GM12874 (cell line): Measurements from ENCODE around the gene DENND4B.
A peak's percentile ranks its signal among the peaks of the same experiment; 100 is the strongest.

ENCODE experiments used
- CTCF ChIP-seq: IDR thresholded peaks from 2 replicates; pipeline ENCODE4 v1.5.1; 2011; ENCODE audit warnings: low read depth, mild to moderate bottlenecking, control low read depth, low read length, moderate library complexity; ENCODE audit not compliant: insufficient read depth

Gene DENND4B

GRCh38 chr1:153922972-153923925 lies 23.3 kb downstream of the DENND4B start, which contains the start of gene GATAD2B:
Gene GATAD2B (minus strand): TSS chr1:153922972. CDS start chr1:153828347, 94,625 bp downstream.
- TF ChIP-seq CTCF = no peak

DNA sequence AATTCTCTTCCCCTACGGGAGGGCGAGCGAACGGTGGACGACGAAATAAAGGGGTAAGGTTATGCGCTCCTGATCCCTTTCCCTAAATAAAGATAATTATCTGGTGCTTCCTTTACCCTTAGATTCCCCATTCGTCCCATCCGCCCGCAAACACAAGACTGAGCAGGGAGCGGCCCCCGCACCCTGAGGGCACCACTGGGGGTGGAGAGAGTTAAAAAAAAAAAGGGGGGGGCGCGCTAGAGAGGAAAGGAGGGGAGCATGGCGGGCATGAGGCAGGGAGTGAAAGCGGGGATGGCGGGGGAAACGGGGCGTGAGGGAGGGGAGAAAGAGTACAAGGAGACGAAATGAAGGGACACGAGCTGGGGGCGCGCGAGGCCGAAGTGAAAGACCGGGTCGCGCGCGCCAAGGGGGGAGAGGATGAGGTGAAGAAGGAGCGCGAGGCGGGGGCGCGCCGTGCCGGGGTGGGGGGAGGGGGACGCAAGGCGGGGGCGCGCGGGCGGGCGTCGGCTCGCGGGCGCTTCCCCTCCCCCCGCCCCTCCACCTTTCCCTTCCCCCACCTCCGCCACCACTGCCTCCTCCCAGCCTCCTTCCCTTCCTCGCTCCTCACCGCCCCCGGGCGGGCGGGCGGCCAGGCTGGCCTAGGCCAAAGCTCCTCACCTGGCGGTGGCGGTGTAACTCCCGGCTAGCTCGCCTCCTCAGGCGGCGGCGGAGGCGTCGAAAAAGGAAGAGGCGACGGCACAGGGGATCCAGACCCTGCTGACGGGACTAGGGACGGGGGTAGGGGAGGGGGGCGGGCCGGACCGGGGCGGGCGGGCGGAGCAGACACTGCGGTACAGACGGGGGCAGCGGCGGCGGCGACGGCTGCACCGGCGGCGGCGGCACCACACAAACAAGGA lies 24.2 kb downstream of the DENND4B start:
- peak; percentile 37 for TF ChIP-seq CTCF

GRCh38 chr1:153921803-153922075 lies 24.8 kb downstream of the DENND4B start:
- no peak for TF ChIP-seq CTCF

GRCh38 chr1:153921080-153921802 lies 25.3 kb downstream of the DENND4B start:
- no peak for TF ChIP-seq CTCF

DNA sequence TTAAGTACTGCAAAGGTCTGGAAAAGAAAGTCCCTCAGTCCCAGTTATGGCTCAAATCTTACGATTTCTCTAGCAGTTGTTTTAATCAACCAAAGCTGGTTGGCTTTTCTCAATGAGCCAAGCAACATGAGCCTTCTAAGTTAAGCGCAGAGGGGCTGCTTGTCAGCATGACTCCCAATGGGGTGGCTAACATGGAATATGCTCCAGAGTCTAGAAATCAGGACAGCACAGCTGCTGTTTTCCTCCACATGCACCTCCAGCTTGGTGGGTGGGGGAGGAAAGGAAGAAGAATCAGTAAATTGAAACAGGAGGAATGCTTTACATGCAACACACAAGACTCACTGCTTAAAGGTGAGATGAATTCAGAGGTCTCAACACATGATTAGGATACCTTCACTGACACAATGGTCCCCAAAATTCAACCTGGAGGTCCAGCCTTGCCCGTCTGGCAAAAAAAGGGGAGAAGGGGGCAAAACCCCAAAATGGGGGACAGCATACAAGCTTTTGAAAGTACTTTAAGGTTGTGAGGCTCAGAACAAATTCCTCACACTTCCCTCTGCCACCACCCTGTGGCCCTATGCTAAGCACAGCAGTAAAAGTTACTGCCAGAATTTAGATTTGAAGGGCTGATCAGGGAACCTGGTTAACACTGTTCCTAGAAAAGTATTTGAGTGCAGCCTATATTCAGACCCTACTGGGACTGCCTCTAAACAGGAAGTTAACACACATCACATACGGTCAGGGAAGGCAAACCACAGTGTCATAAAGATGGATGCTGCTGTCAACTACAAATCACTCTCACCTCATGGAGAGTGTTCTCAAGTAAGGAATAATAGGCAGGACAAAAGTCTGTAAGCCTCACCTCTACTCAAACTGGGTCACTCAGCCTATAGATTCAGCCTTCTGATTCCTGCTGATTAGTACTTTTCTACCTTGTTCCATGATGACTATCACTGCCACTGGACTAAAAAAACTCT lies 26.4 kb downstream of the DENND4B start:
- peak; percentile 30; the same call in 1 of the 2 replicates for TF ChIP-seq CTCF

GRCh38 chr1:153916297-153916696 lies 30.2 kb downstream of the DENND4B start:
- no peak for TF ChIP-seq CTCF
